ENCODE results near the gene PNO1. TPM values are rescaled to one million over a fixed set of nuclear protein-coding genes. Genes with fewer than 3 reads are reported as not detected.
A peak's percentile ranks its signal among the peaks of the same experiment; 100 is the strongest.

Gene PNO1
- total and polyA plus RNA-seq, 9 of the 15 experiments (the other 6 are each of a cell fraction or from before 2014, with no cell fraction given), result 11.8 to 81.7 (median 41.1) TPM

DNA sequence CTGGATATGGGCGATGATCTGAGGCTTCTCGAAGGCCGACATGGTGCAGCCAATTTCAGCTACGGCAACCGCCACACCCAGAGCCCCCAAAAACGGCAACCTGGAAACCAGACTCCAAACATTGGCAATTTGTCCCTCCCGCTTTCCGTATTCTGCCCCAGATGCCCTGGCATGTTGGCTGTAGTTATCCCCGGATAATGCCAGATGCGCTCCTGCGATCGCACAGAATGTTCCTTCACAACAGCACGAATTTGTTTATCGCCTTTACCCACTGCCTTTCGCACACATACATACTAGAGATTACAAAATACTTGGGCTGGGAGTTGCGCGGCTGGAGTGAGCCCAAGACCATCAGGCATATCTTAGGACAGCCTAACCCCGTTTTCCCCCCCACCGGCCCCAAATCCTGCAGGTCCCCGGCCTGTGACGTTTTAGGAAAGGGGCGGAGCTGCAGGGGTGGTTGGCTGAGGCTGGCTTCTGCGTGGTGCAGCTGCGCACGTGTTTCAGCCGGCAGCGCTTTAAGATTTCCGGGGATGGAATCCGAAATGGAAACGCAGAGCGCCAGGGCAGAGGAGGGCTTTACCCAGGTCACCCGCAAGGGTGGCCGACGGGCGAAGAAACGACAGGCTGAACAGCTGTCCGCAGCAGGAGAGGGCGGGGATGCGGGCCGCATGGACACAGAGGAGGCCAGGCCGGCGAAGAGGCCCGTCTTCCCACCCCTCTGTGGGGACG, at the start of gene PNO1 (continued):
- peak; percentile 93 for TF ChIP-seq MTA1 (IDR thresholded peaks at IDR 0.05; ENCODE audit: borderline replicate concordance)
- TF ChIP-seq NCOA2 (IDR thresholded peaks at IDR 0.05; ENCODE audit: partially characterized antibody in 2 of 2), result peak in 1 of 2 experiments; percentile 99
- peak; percentile 99 for TF ChIP-seq NKRF (IDR thresholded peaks at IDR 0.05; ENCODE audit: borderline replicate concordance)
- TF ChIP-seq ADNP (tag; IDR thresholded peaks at IDR 0.05), result no peak
- 0 out of 2 replicates have a peak, but pooled peaks have one; percentile 5 for TF ChIP-seq SMC3 (conservative IDR thresholded peaks at IDR 0.05; ENCODE audit: insufficient read depth, low read depth, low read length)
- peak; percentile 53 to 86; a peak in 3 of 4 replicates for TF ChIP-seq TBL1XR1 (IDR thresholded peaks at IDR 0.05; ENCODE audit: low read length in 2 of 2)
- TF ChIP-seq ZNF76 (CRISPR knock-in tag; IDR thresholded peaks at IDR 0.05; ENCODE audit: borderline replicate concordance), result no peak
- TF ChIP-seq CHD4 (IDR thresholded peaks at IDR 0.05; ENCODE audit: insufficient read depth, insufficient replicate concordance, low read depth, low read length, poor library complexity, severe bottlenecking), result no peak
- TF ChIP-seq SIN3B (IDR thresholded peaks at IDR 0.05; ENCODE audit: low read depth), result peak; percentile 64
- TF ChIP-seq SP1 (CRISPR knock-in tag; IDR thresholded peaks at IDR 0.05), result peak; percentile 80
- no peak for TF ChIP-seq HMGN3 (IDR thresholded peaks at IDR 0.05; ENCODE audit: borderline replicate concordance, extremely low read depth, insufficient read length, low read depth, low read length)
- TF ChIP-seq ZNF395 (CRISPR knock-in tag; IDR thresholded peaks at IDR 0.05), result peak; percentile 99
- no peak for TF ChIP-seq TCFL5 (CRISPR knock-in tag; conservative IDR thresholded peaks at IDR 0.05)
- TF ChIP-seq ATF3 (IDR thresholded peaks at IDR 0.05), result no peak
- TF ChIP-seq ATF3 (CRISPR knock-in tag; conservative IDR thresholded peaks at IDR 0.05), result 0 out of 2 replicates have a peak, but pooled peaks have one; percentile 10
- TF ChIP-seq ZKSCAN1 (IDR thresholded peaks at IDR 0.05; ENCODE audit: low read depth, low read length), result 0 out of 2 replicates have a peak, but pooled peaks have one; percentile 16
- TF ChIP-seq DIDO1 (tag; IDR thresholded peaks at IDR 0.05; ENCODE audit: low read depth), result peak; percentile 92
- TF ChIP-seq E2F6 (IDR thresholded peaks at IDR 0.05; ENCODE audit: borderline replicate concordance in 1 of 2, extremely low read depth in 1 of 2, insufficient read depth in 1 of 2, insufficient read length in 1 of 2, low read depth in 1 of 2, low read length in 1 of 2, poor library complexity in 1 of 2, severe bottlenecking in 1 of 2), result peak in 1 of 2 experiments; percentile 61
- TF ChIP-seq, protein P1, sequence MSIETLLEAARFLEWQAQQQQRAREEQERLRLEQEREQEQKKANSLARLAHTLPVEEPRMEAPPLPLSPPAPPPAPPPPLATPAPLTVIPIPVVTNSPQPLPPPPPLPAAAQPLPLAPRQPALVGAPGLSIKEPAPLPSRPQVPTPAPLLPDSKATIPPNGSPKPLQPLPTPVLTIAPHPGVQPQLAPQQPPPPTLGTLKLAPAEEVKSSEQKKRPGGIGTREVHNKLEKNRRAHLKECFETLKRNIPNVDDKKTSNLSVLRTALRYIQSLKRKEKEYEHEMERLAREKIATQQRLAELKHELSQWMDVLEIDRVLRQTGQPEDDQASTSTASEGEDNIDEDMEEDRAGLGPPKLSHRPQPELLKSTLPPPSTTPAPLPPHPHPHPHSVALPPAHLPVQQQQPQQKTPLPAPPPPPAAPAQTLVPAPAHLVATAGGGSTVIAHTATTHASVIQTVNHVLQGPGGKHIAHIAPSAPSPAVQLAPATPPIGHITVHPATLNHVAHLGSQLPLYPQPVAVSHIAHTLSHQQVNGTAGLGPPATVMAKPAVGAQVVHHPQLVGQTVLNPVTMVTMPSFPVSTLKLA (conservative IDR thresholded peaks at IDR 0.05), result peak; percentile 100
